HG02884 (cell line): ENCODE results near the gene PTPRCAP.
"Not testable (repeated sequence)": the region's sequence is repeated elsewhere in the genome, so short reads cannot be mapped to it uniquely, and the experiment has no call there.

Experiments used
- ATAC-seq: cut with Tn5 transposase; IDR thresholded peaks from one replicate; pipeline ENCODE4 v1.9.1; 2021; ENCODE audit warnings: mild to moderate bottlenecking, moderate library complexity; ENCODE audit not compliant: unreplicated experiment

Gene PTPRCAP

GRCh38 chr11:67428052-67429001 lies 9.2 kb downstream of the PTPRCAP start, which contains the start of gene RPS6KB2:
Gene RPS6KB2 (plus strand): TSS chr11:67428494. CDS start chr11:67428546, 52 bp downstream.
- ATAC-seq = peak; percentile 64

GRCh38 chr11:67427364-67427859 lies 10.1 kb downstream of the PTPRCAP start:
- ATAC-seq = not testable (repeated sequence)

GRCh38 chr11:67423891-67424613 lies 13.4 kb downstream of the PTPRCAP start:
- no peak for ATAC-seq

GRCh38 chr11:67423466-67423865 lies 14.0 kb downstream of the PTPRCAP start:
- ATAC-seq = no peak

GRCh38 chr11:67422891-67423290 lies 14.6 kb downstream of the PTPRCAP start:
- no peak for ATAC-seq

- ATAC-seq = no peak
These were observed 16.0 kb downstream of the PTPRCAP start for GRCh38 chr11:67421430-67422031.

- peak; percentile 71 for ATAC-seq
These were observed 16.6 kb downstream of the PTPRCAP start for GRCh38 chr11:67420646-67421429.

GRCh38 chr11:67420147-67420645 lies 17.3 kb downstream of the PTPRCAP start:
- no peak for ATAC-seq

GRCh38 chr11:67419325-67420049 lies 18.0 kb downstream of the PTPRCAP start:
- ATAC-seq = no peak

GRCh38 chr11:67418476-67419281 lies 18.8 kb downstream of the PTPRCAP start:
- ATAC-seq = no peak

- ATAC-seq = no peak
These were observed 20.1 kb downstream of the PTPRCAP start for GRCh38 chr11:67417425-67417824.

- ATAC-seq = no peak
These were observed 20.8 kb downstream of the PTPRCAP start for GRCh38 chr11:67416416-67417335.

GRCh38 chr11:67415501-67416304 lies 21.8 kb downstream of the PTPRCAP start, which contains the start of gene CARNS1:
Gene CARNS1 (plus strand): TSS chr11:67415678. CDS start chr11:67416200, 522 bp downstream.
- no peak for ATAC-seq

- no peak for ATAC-seq
These were observed 24.1 kb downstream of the PTPRCAP start for GRCh38 chr11:67413266-67413849.

GRCh38 chr11:67412495-67413179 lies 24.8 kb downstream of the PTPRCAP start:
- ATAC-seq = no peak

- no peak for ATAC-seq
These were observed 25.7 kb downstream of the PTPRCAP start for GRCh38 chr11:67411785-67412152.
